ENCODE results near the gene SIRPB1. TPM values are rescaled to one million over a fixed set of nuclear protein-coding genes. Genes with fewer than 3 reads are reported as not detected.

The SIRPB1 gene
- not detected in 2 replicates for total RNA-seq

GRCh38 chr20:1619861-1620444 is at the start of gene SIRPB1:
TSS of gene SIRPB1 (minus strand) at chr20:1620009. CDS start at chr20:1619944, 65 bp downstream.

GRCh38 chr20:1657556-1658334 is 37.9 kb upstream of the SIRPB1 start, which contains the start of gene SIRPG:
TSS of gene SIRPG (minus strand) at chr20:1657779. CDS start at chr20:1657714, 65 bp downstream.

Other genes starting within 250 kb of the SIRPB1 start
- gene FKBP1A, start 227.0 kb downstream of the SIRPB1 start, total RNA-seq: 89.5 and 116 TPM in 2 replicates
- 19.1 and 39.6 TPM in 2 replicates for gene NSFL1C, start 153.2 kb downstream of the SIRPB1 start, total RNA-seq
- gene SIRPB2, start 128.6 kb downstream of the SIRPB1 start, total RNA-seq: under 0.01 and 0.21 TPM in 2 replicates
- not detected in 2 replicates for gene SIRPD, start 62.3 kb downstream of the SIRPB1 start, total RNA-seq
- gene SIRPG, start 37.8 kb upstream of the SIRPB1 start, total RNA-seq: not detected in 2 replicates

All from nasal cavity respiratory epithelium epithelial cell of viscerocranial mucosa (primary cell).